Stimulated activated CD8-positive, alpha-beta memory T cell treated with anti-CD3 and anti-CD28 coated beads, Interleukin-4, amount 100 ng/mL, for 24 hours (primary cell): Measurements from ENCODE around the gene NABP1.
"Not testable (repeated sequence)": the region's sequence is repeated elsewhere in the genome, so short reads cannot be mapped to it uniquely, and the experiment has no call there.

Experiments used
- DNase-seq: peaks from one replicate; pipeline ENCODE4 v3.0.0-alpha.2; 2020; ENCODE audit warnings: low read depth

The NABP1 gene, protein sequence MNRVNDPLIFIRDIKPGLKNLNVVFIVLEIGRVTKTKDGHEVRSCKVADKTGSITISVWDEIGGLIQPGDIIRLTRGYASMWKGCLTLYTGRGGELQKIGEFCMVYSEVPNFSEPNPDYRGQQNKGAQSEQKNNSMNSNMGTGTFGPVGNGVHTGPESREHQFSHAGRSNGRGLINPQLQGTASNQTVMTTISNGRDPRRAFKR

DNA sequence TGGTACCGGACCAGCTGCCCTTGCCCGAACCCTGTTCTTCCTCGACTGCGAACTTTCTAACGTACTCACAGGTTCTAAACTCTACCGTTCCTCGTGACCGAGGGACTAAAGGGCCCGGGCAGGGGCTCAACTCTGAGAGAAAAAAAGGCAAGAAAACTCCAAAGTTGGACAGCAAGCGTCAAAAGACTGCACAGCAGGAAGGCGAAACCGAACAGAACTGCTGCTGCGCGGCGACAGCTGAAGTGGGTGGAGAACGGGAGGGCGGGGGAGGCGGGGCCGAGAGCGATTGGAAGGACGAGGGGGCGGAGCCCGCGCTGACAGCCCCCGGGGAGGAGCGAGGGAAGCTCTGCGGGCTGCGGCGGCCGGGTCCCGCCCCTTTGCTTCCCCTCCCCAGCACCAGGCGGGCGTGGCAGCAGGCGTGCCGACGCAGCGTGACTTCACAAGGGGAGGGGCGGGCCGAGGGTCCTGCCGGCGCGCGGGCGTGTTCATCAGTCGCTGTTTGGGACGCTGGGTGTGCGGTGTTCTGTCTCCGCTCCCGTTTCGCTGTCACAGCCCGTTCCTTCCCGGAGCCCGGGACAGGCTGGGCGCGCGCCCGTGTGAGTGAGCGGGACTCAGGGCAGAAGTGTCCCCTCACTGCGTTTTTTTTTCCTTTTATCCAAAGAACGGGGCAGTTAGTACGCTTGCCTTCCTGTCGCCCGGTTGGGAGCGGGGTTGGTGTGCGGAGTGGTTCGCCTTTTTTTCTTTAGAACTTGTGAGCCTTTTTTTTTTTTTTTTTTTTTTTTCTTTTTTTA, at the start of gene NABP1:
TSS of gene NABP1 (plus strand) at position 491 of the 791 bp plus-strand sequence. CDS start 479 bp downstream, outside the sequence.
- DNase-seq: peak; percentile 98

- DNase-seq: no peak
These were observed 48.9 kb upstream of the NABP1 start for GRCh38 chr2:191629001-191629453.

GRCh38 chr2:191629976-191630712, 47.8 kb upstream of the NABP1 start:
- no peak for DNase-seq

DNA sequence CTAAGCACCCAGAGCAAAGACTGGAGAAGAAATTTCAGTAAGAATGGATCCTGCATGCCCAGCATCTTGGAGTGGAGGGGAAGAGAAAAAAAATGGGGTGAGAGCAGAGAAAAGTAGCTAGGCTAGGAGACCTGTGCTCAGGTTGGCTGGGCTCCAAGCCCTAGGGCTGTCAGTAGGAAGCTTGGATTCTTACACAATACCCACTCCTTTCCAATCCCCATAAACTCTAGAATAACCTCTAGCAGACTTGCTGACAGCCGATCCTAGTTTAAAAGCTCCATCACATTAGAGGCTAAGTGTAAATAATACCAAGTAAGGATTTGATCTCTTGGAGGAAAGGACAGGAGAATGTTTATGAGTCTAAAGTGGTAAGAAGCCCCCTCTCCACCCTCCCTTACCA, 46.2 kb upstream of the NABP1 start:
- no peak for DNase-seq

DNA sequence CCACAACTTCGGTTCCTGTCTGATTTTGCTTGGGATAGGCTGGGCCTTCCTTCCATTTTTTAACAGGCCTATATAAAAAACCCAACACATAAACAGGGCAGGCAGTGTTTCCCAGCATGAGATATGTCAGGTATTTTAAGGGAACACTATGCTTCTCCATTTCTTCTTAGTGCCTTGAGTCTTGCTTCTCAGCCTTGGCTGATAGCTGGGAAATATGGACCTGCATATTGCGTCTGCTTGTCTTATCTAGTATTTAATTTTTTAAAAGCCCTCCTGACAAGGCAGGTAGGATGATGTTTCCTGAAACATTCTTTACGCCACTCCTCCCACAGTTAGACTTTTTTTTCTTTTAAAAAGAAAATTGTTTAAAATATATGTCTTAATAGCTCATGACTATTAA, 45.5 kb upstream of the NABP1 start:
- DNase-seq: no peak

- DNase-seq: no peak
These were observed 43.1 kb upstream of the NABP1 start for GRCh38 chr2:191634791-191635190.

- no peak for DNase-seq
These were observed 42.4 kb upstream of the NABP1 start for GRCh38 chr2:191635333-191636234.

- no peak for DNase-seq
These were observed 41.7 kb upstream of the NABP1 start for GRCh38 chr2:191636235-191636543.

GRCh38 chr2:191636586-191636985, 41.4 kb upstream of the NABP1 start:
- DNase-seq: no peak

DNA sequence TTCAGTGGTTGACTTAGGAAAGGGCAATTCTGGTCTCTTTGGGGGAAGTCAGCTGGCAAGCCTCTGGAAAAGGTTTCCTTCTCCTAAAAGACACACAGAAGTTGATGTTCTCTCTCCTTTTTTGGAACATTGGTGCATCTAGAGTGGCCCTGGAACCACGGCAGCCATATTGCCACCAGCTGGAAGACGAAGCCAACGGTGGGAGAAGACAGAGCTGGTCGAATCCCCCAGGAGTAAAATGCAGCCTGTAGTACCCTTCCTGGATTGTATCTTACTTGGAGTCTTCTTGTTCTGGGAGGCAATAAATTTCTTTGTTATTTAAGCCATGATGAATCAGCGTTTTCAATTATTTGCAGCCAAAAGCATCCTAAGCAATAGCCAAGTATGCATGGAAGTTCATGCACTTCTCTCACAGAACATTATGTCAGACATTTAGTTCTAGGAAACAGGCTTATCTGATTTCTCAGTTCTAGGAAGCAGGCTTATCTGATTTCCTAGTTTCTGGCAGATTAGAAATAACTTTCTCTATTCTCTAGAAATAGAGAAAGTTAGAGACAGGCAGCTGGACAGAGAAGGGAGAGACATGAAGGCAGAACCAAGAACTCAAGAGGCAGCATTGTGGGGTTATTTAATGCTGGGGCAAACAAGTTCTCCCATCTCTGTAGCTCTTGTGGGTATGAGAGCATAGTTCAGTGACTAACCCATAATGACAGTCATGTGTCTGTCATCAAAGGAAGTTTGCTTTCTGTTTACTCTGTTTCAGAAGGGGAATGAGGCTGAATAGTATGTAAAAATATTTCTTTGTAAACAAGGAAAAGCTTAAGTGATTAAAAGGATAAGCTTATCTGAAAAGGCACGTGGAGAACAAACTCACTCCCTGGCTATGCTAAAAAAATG, 40.5 kb upstream of the NABP1 start:
- no peak for DNase-seq

GRCh38 chr2:191638079-191638801, 39.7 kb upstream of the NABP1 start:
- DNase-seq: no peak

DNA sequence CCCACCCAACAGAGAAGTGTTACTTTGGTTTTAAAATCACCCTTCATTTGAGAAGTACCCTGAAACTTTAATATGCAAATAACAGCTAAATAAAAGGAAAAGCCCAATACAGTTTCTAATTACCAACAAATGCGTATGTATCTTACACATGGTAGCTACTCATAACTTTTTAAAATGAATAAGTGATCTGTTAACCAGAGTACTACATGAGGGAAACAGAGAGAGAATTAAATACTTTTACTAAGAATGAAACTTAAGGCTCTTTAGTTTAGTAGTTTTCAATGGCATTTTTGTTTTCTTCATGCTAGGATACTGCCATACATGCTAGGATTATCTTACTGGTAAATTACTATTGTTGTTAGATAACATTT, 39.1 kb upstream of the NABP1 start:
- no peak for DNase-seq

- no peak for DNase-seq
These were observed 36.3 kb upstream of the NABP1 start for GRCh38 chr2:191641609-191642008.

DNA sequence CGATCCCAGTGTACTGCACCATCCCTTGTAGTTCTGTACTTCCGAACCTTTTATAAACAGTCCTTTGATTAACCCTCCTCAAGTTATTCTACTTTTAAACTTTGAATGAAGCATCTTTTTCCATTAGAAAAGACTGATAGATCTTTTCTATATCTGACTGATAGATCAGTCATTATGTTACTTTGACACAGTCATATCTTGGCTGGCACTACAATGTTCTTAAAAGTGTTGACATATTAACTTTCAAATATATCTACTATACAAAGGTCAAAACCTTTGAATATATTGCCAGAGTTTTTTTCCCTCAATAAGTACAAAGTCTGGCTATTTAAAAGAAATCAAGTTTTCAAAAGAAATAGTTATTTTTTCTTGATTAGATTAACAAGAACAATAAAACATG, 35.4 kb upstream of the NABP1 start:
- DNase-seq: no peak

- no peak for DNase-seq
These were observed 34.5 kb upstream of the NABP1 start for GRCh38 chr2:191643429-191643828.

GRCh38 chr2:191644613-191645012, 33.3 kb upstream of the NABP1 start:
- not testable (repeated sequence) for DNase-seq

- no peak for DNase-seq
These were observed 32.9 kb upstream of the NABP1 start for GRCh38 chr2:191645032-191645431.

- DNase-seq: no peak
These were observed 32.3 kb upstream of the NABP1 start for GRCh38 chr2:191645434-191646162.

GRCh38 chr2:191646163-191646902, 31.6 kb upstream of the NABP1 start:
- no peak for DNase-seq
